ENCODE results near the gene CLN6. TPM values are rescaled to one million over a fixed set of nuclear protein-coding genes. Genes with fewer than 3 reads are reported as not detected.
A peak's percentile ranks its signal among the peaks of the same experiment; 100 is the strongest.

Gene CLN6
- total RNA-seq, 3 donors from 2014 or later, result 20.1 to 39.2 (median 31.0) TPM

GRCh38 chr15:68187559-68187958, 42.0 kb downstream of the CLN6 start:
- Histone ChIP-seq H3K4me3 (no peak overlapping the region), H3K36me3 (ENCODE audit: low read depth) (no peaks in the 10 kb centered on the region), H3K9me3 (no peaks in the 10 kb centered on the region), H3K4me1 (ENCODE audit: low read depth) (peaks cover 28% of the 10 kb centered on the region)
- intact Hi-C loops (cut with DNase I, micrococcal nuclease), result no loop called here
- TF ChIP-seq CTCF (IDR thresholded peaks at IDR 0.05), result no peak
- ATAC-seq (peak; percentile 91), DNase-seq (peak in 2 of 3 donors; percentile 56 to 80)

GRCh38 chr15:68186671-68187397, 42.7 kb downstream of the CLN6 start:
- Histone ChIP-seq H3K36me3 (ENCODE audit: low read depth) (no peaks in the 10 kb centered on the region), H3K4me3 (no peak overlapping the region), H3K4me1 (ENCODE audit: low read depth) (peaks cover 28% of the 10 kb centered on the region), H3K9me3 (no peaks in the 10 kb centered on the region)
- intact Hi-C loops (cut with DNase I, micrococcal nuclease), result no loop called here
- no peak for TF ChIP-seq CTCF (IDR thresholded peaks at IDR 0.05)
- no peak for DNase-seq
- peak; percentile 29 for ATAC-seq

GRCh38 chr15:68184616-68185480, 44.7 kb downstream of the CLN6 start:
- Histone ChIP-seq H3K9me3 (no peaks in the 10 kb centered on the region), H3K4me3 (no peak overlapping the region), H3K36me3 (ENCODE audit: low read depth) (no peaks in the 10 kb centered on the region), H3K4me1 (ENCODE audit: low read depth) (peaks cover 25% of the 10 kb centered on the region)
- no peak for ATAC-seq
- intact Hi-C loops (cut with DNase I, micrococcal nuclease), result no loop called here
- DNase-seq, result no peak
- no peak for TF ChIP-seq CTCF (IDR thresholded peaks at IDR 0.05)

- Histone ChIP-seq H3K9me3 (no peaks in the 10 kb centered on the region), H3K36me3 (ENCODE audit: low read depth) (no peaks in the 10 kb centered on the region), H3K4me3 (no peak overlapping the region), H3K4me1 (ENCODE audit: low read depth) (peaks cover 16% of the 10 kb centered on the region)
- no peak for ATAC-seq
- intact Hi-C loops (cut with DNase I, micrococcal nuclease), result no loop called here
- DNase-seq, result no peak
- no peak for TF ChIP-seq CTCF (IDR thresholded peaks at IDR 0.05)
Observed at GRCh38 chr15:68183616-68184315, 45.8 kb downstream of the CLN6 start.

- Histone ChIP-seq H3K9me3 (no peaks in the 10 kb centered on the region), H3K4me1 (ENCODE audit: low read depth) (no peaks in the 10 kb centered on the region), H3K36me3 (ENCODE audit: low read depth) (no peaks in the 10 kb centered on the region), H3K4me3 (no peak overlapping the region)
- ATAC-seq (no peak), DNase-seq (no peak)
- no peak for TF ChIP-seq CTCF (IDR thresholded peaks at IDR 0.05)
- intact Hi-C loops (cut with DNase I, micrococcal nuclease), result no loop called here
Observed at GRCh38 chr15:68177742-68178141, 51.8 kb downstream of the CLN6 start.

All from mucosa of descending colon (tissue), 3 donors.